Measurements from ENCODE around the gene CCDC86. TPM values are rescaled to one million over a fixed set of nuclear protein-coding genes. Genes with fewer than 3 reads are reported as not detected.

The CCDC86 gene
- total and polyA plus RNA-seq, 9 of the 15 experiments (the other 6 are each of a cell fraction or from before 2014, with no cell fraction given), result 4.6 to 102 (median 25.2) TPM

- TF ChIP-seq, protein P1, sequence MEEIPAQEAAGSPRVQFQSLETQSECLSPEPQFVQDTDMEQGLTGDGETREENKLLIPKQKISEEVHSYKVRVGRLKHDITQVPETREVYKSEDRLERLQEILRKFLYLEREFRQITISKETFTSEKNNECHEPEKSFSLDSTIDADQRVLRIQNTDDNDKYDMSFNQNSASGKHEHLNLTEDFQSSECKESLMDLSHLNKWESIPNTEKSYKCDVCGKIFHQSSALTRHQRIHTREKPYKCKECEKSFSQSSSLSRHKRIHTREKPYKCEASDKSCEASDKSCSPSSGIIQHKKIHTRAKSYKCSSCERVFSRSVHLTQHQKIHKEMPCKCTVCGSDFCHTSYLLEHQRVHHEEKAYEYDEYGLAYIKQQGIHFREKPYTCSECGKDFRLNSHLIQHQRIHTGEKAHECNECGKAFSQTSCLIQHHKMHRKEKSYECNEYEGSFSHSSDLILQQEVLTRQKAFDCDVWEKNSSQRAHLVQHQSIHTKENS (CRISPR knock-in tag; IDR thresholded peaks at IDR 0.05), result no peak
- TF ChIP-seq ZNF609 (CRISPR knock-in tag; IDR thresholded peaks at IDR 0.05; ENCODE audit: borderline replicate concordance), result no peak
- TF ChIP-seq FOXK2 (conservative IDR thresholded peaks at IDR 0.05 in 1 of 2, IDR thresholded peaks at IDR 0.05 in 1 of 2; ENCODE audit: low read depth in 2 of 2), result no peak; a peak in 1 of 4 replicates
- peak; percentile 62 for TF ChIP-seq HDAC3 (IDR thresholded peaks at IDR 0.05; ENCODE audit: borderline replicate concordance, partially characterized antibody)
- no peak for TF ChIP-seq ZNF165 (CRISPR knock-in tag; IDR thresholded peaks at IDR 0.05; ENCODE audit: borderline replicate concordance)
- TF ChIP-seq BRF1 (IDR thresholded peaks at IDR 0.05; ENCODE audit: borderline replicate concordance, extremely low read depth, insufficient read length), result no peak
- no peak for TF ChIP-seq ARNT (IDR thresholded peaks at IDR 0.05)
- no peak for TF ChIP-seq HDGF (IDR thresholded peaks at IDR 0.05)
- no peak for TF ChIP-seq MEF2A (IDR thresholded peaks at IDR 0.05; ENCODE audit: control insufficient read depth, low read depth, low read length)
- no peak for TF ChIP-seq TFAM (CRISPR knock-in tag; conservative IDR thresholded peaks at IDR 0.05)
- TF ChIP-seq THRB (CRISPR knock-in tag; conservative IDR thresholded peaks at IDR 0.05), result no peak
- no peak for TF ChIP-seq ELF4 (CRISPR knock-in tag; IDR thresholded peaks at IDR 0.05)
- no peak for TF ChIP-seq ZFX (CRISPR knock-in tag; IDR thresholded peaks at IDR 0.05)
- no peak for TF ChIP-seq XRCC3 (IDR thresholded peaks at IDR 0.05)
- TF ChIP-seq MAFG (tag; conservative IDR thresholded peaks at IDR 0.05), result no peak
- TF ChIP-seq BRCA1 (IDR thresholded peaks at IDR 0.05), result no peak
- TF ChIP-seq BRCA1 (CRISPR knock-in tag; IDR thresholded peaks at IDR 0.05), result no peak
- TF ChIP-seq POLR3G (IDR thresholded peaks at IDR 0.05; ENCODE audit: extremely low read depth, insufficient read length, insufficient replicate concordance), result no peak
- TF ChIP-seq HNRNPLL (IDR thresholded peaks at IDR 0.05; ENCODE audit: low read depth, low read length, poor library complexity, severe bottlenecking), result no peak
- TF ChIP-seq E2F3 (CRISPR knock-in tag; IDR thresholded peaks at IDR 0.05), result no peak
Observed at GRCh38 chr11:60863550-60864521, 21.9 kb downstream of the CCDC86 start (continued).
